RKO (cell line): ENCODE data around the gene MAP4.
"Not testable (repeated sequence)": the region's sequence is repeated elsewhere in the genome, so short reads cannot be mapped to it uniquely, and the experiment has no call there.

Experiments used
- DNase-seq: peaks from one replicate; pipeline ENCODE4 v3.0.0-alpha.2; 2016; ENCODE audit warnings: low spot score

The MAP4 gene

GRCh38 chr3:48015431-48016180 lies 610 bp downstream of the MAP4 start:
- no peak for DNase-seq

GRCh38 chr3:48014358-48014757 lies 1.9 kb downstream of the MAP4 start:
- DNase-seq, result no peak

- peak; percentile 54 for DNase-seq
Observed at GRCh38 chr3:48013288-48013980, 2.8 kb downstream of the MAP4 start.

- DNase-seq, result no peak
Observed at GRCh38 chr3:48012659-48013058, 3.6 kb downstream of the MAP4 start.

- not testable (repeated sequence) for DNase-seq
Observed at GRCh38 chr3:48008066-48008465, 8.2 kb downstream of the MAP4 start.

GRCh38 chr3:48007361-48007760 lies 8.9 kb downstream of the MAP4 start:
- not testable (repeated sequence) for DNase-seq

- DNase-seq, result not testable (repeated sequence)
Observed at GRCh38 chr3:48006794-48007193, 9.4 kb downstream of the MAP4 start.

GRCh38 chr3:48004694-48005093 lies 11.5 kb downstream of the MAP4 start:
- DNase-seq, result no peak

GRCh38 chr3:48002787-48003186 lies 13.4 kb downstream of the MAP4 start:
- DNase-seq, result no peak

- DNase-seq, result no peak
Observed at GRCh38 chr3:48001991-48002390, 14.2 kb downstream of the MAP4 start.

- no peak for DNase-seq
Observed at GRCh38 chr3:48000212-48000611, 16.0 kb downstream of the MAP4 start.

GRCh38 chr3:47996440-47996839 lies 19.8 kb downstream of the MAP4 start:
- DNase-seq, result no peak

- no peak for DNase-seq
Observed at GRCh38 chr3:47994180-47994579, 22.0 kb downstream of the MAP4 start.

GRCh38 chr3:47991341-47991740 lies 24.9 kb downstream of the MAP4 start:
- no peak for DNase-seq

- DNase-seq, result peak; percentile 93
Observed at GRCh38 chr3:47989981-47990440, 26.2 kb downstream of the MAP4 start.

GRCh38 chr3:47985381-47985780 lies 30.8 kb downstream of the MAP4 start:
- DNase-seq, result no peak

- peak; percentile 59 for DNase-seq
Observed at GRCh38 chr3:47984075-47984728, 32.0 kb downstream of the MAP4 start.

- no peak for DNase-seq
Observed at GRCh38 chr3:47980795-47981194, 35.4 kb downstream of the MAP4 start.

- no peak for DNase-seq
Observed at GRCh38 chr3:47979070-47979469, 37.1 kb downstream of the MAP4 start.

- no peak for DNase-seq
Observed at GRCh38 chr3:47978386-47978785, 37.8 kb downstream of the MAP4 start.

GRCh38 chr3:47976135-47976732 lies 40.0 kb downstream of the MAP4 start:
- no peak for DNase-seq

- no peak for DNase-seq
Observed at GRCh38 chr3:47974974-47975470, 41.2 kb downstream of the MAP4 start.
